NCI-H748 (cell line): Measurements from ENCODE around the gene TBX10.

Source experiments
- DNase-seq: peaks from one replicate; lab custom pipeline; 2025; ENCODE audit not compliant: unreplicated experiment; lab: John Stamatoyannopoulos, UW

The TBX10 gene

DNA sequence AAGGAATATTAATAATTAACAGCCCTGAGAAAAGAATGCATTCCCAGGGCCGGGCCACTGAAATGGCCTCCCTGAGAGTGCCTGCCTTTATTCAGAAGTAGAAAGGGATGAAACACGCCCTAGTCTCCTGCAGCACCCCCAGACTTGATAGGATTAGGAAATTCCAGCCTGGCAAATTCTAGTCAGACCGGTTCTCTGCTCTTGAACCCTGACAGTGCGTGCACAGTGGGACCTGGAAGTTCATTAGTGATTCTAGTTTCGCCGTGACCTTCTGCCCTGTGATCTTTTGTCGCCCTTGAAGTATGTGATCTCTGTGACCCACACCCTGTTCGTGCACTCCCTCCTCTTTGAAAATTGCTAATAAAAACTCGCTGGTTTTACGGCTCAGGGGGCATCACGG, 58.1 kb downstream of the TBX10 start:
- DNase-seq, result peak; percentile 42
